Measurements from ENCODE around the gene PKDCC. TPM values are rescaled to one million over a fixed set of nuclear protein-coding genes. Genes with fewer than 3 reads are reported as not detected.

The PKDCC gene
- total and polyA plus RNA-seq, 2 of the 13 experiments (the other 11 are each of a cell fraction or from before 2014, with no cell fraction given): 52.6 to 58.8 TPM

GRCh38 chr2:42107249-42108042 is 59.6 kb downstream of the PKDCC start (continued):
- TF ChIP-seq, protein P1, sequence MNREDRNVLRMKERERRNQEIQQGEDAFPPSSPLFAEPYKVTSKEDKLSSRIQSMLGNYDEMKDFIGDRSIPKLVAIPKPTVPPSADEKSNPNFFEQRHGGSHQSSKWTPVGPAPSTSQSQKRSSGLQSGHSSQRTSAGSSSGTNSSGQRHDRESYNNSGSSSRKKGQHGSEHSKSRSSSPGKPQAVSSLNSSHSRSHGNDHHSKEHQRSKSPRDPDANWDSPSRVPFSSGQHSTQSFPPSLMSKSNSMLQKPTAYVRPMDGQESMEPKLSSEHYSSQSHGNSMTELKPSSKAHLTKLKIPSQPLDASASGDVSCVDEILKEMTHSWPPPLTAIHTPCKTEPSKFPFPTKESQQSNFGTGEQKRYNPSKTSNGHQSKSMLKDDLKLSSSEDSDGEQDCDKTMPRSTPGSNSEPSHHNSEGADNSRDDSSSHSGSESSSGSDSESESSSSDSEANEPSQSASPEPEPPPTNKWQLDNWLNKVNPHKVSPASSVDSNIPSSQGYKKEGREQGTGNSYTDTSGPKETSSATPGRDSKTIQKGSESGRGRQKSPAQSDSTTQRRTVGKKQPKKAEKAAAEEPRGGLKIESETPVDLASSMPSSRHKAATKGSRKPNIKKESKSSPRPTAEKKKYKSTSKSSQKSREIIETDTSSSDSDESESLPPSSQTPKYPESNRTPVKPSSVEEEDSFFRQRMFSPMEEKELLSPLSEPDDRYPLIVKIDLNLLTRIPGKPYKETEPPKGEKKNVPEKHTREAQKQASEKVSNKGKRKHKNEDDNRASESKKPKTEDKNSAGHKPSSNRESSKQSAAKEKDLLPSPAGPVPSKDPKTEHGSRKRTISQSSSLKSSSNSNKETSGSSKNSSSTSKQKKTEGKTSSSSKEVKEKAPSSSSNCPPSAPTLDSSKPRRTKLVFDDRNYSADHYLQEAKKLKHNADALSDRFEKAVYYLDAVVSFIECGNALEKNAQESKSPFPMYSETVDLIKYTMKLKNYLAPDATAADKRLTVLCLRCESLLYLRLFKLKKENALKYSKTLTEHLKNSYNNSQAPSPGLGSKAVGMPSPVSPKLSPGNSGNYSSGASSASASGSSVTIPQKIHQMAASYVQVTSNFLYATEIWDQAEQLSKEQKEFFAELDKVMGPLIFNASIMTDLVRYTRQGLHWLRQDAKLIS (CRISPR knock-in tag; IDR thresholded peaks at IDR 0.05): no peak
- TF ChIP-seq ZSCAN21 (CRISPR knock-in tag; IDR thresholded peaks at IDR 0.05; ENCODE audit: borderline replicate concordance) (no peak), ZNF496 (CRISPR knock-in tag; IDR thresholded peaks at IDR 0.05; ENCODE audit: insufficient replicate concordance) (no peak), ARNT2 (CRISPR knock-in tag; IDR thresholded peaks at IDR 0.05; ENCODE audit: low read depth) (no peak), STAT6 (CRISPR knock-in tag; IDR thresholded peaks at IDR 0.05; ENCODE audit: borderline replicate concordance) (no peak), THYN1 (CRISPR knock-in tag; IDR thresholded peaks at IDR 0.05; ENCODE audit: borderline replicate concordance, low read depth) (no peak), SATB2 (CRISPR knock-in tag; IDR thresholded peaks at IDR 0.05) (no peak), ZBED4 (CRISPR knock-in tag; IDR thresholded peaks at IDR 0.05; ENCODE audit: borderline replicate concordance) (no peak), STAT5B (CRISPR knock-in tag; IDR thresholded peaks at IDR 0.05) (no peak), AHR (CRISPR knock-in tag; IDR thresholded peaks at IDR 0.05) (no peak), NR1H2 (CRISPR knock-in tag; IDR thresholded peaks at IDR 0.05; ENCODE audit: borderline replicate concordance, low read depth) (no peak), SSRP1 (CRISPR knock-in tag; IDR thresholded peaks at IDR 0.05) (no peak)
- TF ChIP-seq, protein P2, sequence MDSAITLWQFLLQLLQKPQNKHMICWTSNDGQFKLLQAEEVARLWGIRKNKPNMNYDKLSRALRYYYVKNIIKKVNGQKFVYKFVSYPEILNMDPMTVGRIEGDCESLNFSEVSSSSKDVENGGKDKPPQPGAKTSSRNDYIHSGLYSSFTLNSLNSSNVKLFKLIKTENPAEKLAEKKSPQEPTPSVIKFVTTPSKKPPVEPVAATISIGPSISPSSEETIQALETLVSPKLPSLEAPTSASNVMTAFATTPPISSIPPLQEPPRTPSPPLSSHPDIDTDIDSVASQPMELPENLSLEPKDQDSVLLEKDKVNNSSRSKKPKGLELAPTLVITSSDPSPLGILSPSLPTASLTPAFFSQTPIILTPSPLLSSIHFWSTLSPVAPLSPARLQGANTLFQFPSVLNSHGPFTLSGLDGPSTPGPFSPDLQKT (CRISPR knock-in tag; IDR thresholded peaks at IDR 0.05; ENCODE audit: borderline replicate concordance): no peak

All from HepG2 (cell line).